ENCODE measurements around the gene DNAJA3.

GRCh38 chr16:4486126-4486893, 60.6 kb downstream of the DNAJA3 start:
- TF ChIP-seq CTCF (IDR thresholded peaks at IDR 0.05 in 2 of 3, conservative IDR thresholded peaks at IDR 0.05 in 1 of 3; ENCODE audit: borderline replicate concordance in 1 of 3, insufficient read depth in 1 of 3, low read depth in 2 of 3, low read length in 2 of 3) (no peak), TCF7L2 (IDR thresholded peaks at IDR 0.05; ENCODE audit: borderline replicate concordance, extremely low read depth, insufficient read depth, insufficient read length) (no peak), EGR1 (IDR thresholded peaks at IDR 0.05; ENCODE audit: low read depth) (no peak), CEBPB (IDR thresholded peaks at IDR 0.05; ENCODE audit: low read depth) (no peak), POLR2A (IDR thresholded peaks at IDR 0.05; ENCODE audit: borderline replicate concordance, extremely low read depth, insufficient read depth, insufficient read length) (no peak), SRF (IDR thresholded peaks at IDR 0.05; ENCODE audit: low read depth) (no peak), REST (IDR thresholded peaks at IDR 0.05; ENCODE audit: low read depth) (no peak)
